Kidney (tissue), 14 donors: ENCODE results near the gene RPS6KA2. TPM values are rescaled to one million over a fixed set of nuclear protein-coding genes. Genes with fewer than 3 reads are reported as not detected.
"Not testable (repeated sequence)": the region's sequence is repeated elsewhere in the genome, so short reads cannot be mapped to it uniquely, and the experiment has no call there.

Experiments
- DNase-seq, 5 donors: peaks; one replicate each; pipeline ENCODE4 v3.0.0-alpha.2; 2013 to 2020
- FAIRE-seq: peaks from 2 replicates; lab custom pipeline; 2012; peaks lifted over from hg19 to GRCh38; lab: Jason Lieb, UNC
- H3K27ac ChIP-seq, 2 donors: one replicate each; pipeline ENCODE4 v1.7.0; 2013; ENCODE audit warnings: low read depth in 2 of 2, low read length in 2 of 2, inconsistent platforms in 1 of 2
- H3K27me3 ChIP-seq: one replicate; pipeline ENCODE4 v1.7.1; 2013; ENCODE audit warnings: low read length, inconsistent platforms; ENCODE audit not compliant: control insufficient read depth, insufficient read depth
- H3K36me3 ChIP-seq, 3 donors: one replicate each; pipeline versions ENCODE4 v1.7.0 to v1.7.1; 2013; ENCODE audit warnings: low read length in 3 of 3, control low read depth in 1 of 3, inconsistent platforms in 1 of 3; ENCODE audit not compliant: insufficient read depth in 3 of 3, control insufficient read depth in 2 of 3
- H3K4me1 ChIP-seq, 3 donors: one replicate each; pipeline versions ENCODE4 v1.7.0 to v1.7.1; 2013; ENCODE audit warnings: low read length in 3 of 3, inconsistent platforms in 1 of 3, low read depth in 1 of 3; ENCODE audit not compliant: control insufficient read depth in 2 of 3, insufficient read depth in 2 of 3
- H3K4me3 ChIP-seq, 3 donors: one replicate each; pipeline versions ENCODE4 v1.7.0 to v1.8.1; 2013; ENCODE audit warnings: low read length in 3 of 3, control low read depth in 1 of 3, inconsistent platforms in 1 of 3
- H3K9ac ChIP-seq, 3 donors: one replicate each; pipeline versions ENCODE4 v1.7.0 to v1.7.1; 2013; ENCODE audit warnings: low read length in 3 of 3, control low read depth in 1 of 3, inconsistent platforms in 1 of 3
- H3K9me3 ChIP-seq, 3 donors: one replicate each; pipeline versions ENCODE4 v1.7.0 to v1.7.1; 2013; ENCODE audit warnings: low read length in 3 of 3, control low read depth in 1 of 3, inconsistent platforms in 1 of 3; ENCODE audit not compliant: control insufficient read depth in 2 of 3, insufficient read depth in 1 of 3
- intact Hi-C: fragments of 100-400 bp; cut with DNase I; formaldehyde crosslinking; loops from one replicate; pipeline ENCODE4 v1.11.1; 2022
- polyA plus RNA-seq: library from polyadenylated mRNA; stranded (reverse); fragments of 350-450 nt; fragmentation: Illumina TruSeq; extraction: RNeasy Lipid Tissue Mini Kit (QIAGEN cat#74804); gene quantifications from one replicate; pipeline ENCODE4 v1.2.3, GENCODE V29; 2014; ENCODE audit warnings: low read depth, low replicate concordance; ENCODE audit not compliant: insufficient read depth
- total RNA-seq: library from RNA; stranded (reverse); fragmentation: NEBNext Ultra II Directional; extraction: Animal tissue kit (Norgen Biotek cat#: 25700); gene quantifications from one replicate; pipeline ENCODE4 v1.2.1, GENCODE V29; 2021
- TF ChIP-seq, protein P1 (sequence below): IDR thresholded peaks from 3 replicates; pipeline ENCODE4 v1.5.1; 2012; ENCODE audit warnings: mild to moderate bottlenecking, moderate library complexity, borderline replicate concordance; ENCODE audit not compliant: insufficient read depth; ENCODE audit errors: extremely low read depth
- donor health status: control.
- donor health status: control.
- donor health status: control.
- donor health status: control.
- donor health status: control.
- donor health status: DM: yes; HTN: yes; CAD: no.
- donor health status: Normal renal cell carcinoma (clear cell type).

Gene RPS6KA2
- total and polyA plus RNA-seq, 2 donors from 2014 or later: 12.3 to 61.2 TPM

DNA sequence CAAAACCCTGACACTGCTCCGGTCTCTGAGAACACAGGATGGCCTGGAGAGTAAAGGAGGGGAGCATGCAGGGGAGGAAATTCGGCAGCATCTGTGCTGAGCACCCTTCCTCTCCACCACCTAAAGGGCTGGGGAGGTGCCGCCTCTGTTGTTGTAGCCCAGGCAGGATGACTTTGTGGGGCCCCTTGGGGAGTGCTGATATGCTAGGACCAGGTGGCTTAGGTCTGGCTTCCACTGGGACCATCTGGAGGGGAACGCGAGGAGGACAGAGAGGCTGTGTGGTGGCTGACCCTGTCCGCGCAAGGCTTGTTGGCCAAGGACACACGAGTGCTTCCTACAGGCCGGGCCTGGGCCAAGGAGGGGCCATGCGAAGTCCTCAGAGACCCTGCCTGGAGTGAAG lies 9.9 kb upstream of the RPS6KA2 start:
- H3K4me1 ChIP-seq: no peaks in the 10 kb centered on the region
- no peak overlapping the region for H3K27ac ChIP-seq
- no peak overlapping the region for H3K4me3 ChIP-seq
- H3K9ac ChIP-seq: no peak overlapping the region
- TF ChIP-seq, protein P1, sequence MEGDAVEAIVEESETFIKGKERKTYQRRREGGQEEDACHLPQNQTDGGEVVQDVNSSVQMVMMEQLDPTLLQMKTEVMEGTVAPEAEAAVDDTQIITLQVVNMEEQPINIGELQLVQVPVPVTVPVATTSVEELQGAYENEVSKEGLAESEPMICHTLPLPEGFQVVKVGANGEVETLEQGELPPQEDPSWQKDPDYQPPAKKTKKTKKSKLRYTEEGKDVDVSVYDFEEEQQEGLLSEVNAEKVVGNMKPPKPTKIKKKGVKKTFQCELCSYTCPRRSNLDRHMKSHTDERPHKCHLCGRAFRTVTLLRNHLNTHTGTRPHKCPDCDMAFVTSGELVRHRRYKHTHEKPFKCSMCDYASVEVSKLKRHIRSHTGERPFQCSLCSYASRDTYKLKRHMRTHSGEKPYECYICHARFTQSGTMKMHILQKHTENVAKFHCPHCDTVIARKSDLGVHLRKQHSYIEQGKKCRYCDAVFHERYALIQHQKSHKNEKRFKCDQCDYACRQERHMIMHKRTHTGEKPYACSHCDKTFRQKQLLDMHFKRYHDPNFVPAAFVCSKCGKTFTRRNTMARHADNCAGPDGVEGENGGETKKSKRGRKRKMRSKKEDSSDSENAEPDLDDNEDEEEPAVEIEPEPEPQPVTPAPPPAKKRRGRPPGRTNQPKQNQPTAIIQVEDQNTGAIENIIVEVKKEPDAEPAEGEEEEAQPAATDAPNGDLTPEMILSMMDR: no peak
- FAIRE-seq: no peak
- peak in 2 of 5 donors; percentile 44 to 69 for DNase-seq
- no peaks in the 10 kb centered on the region for H3K36me3 ChIP-seq
- no peaks in the 10 kb centered on the region for H3K9me3 ChIP-seq
- H3K27me3 ChIP-seq: no peaks in the 10 kb centered on the region
- intact Hi-C loops: no loop called here

GRCh38 chr6:166636191-166636933 lies 9.3 kb upstream of the RPS6KA2 start:
- Histone ChIP-seq H3K9me3 (no peaks in the 10 kb centered on the region), H3K27ac (no peak overlapping the region), H3K36me3 (no peaks in the 10 kb centered on the region), H3K9ac (no peak overlapping the region), H3K4me3 (no peak overlapping the region), H3K4me1 (no peaks in the 10 kb centered on the region), H3K27me3 (no peaks in the 10 kb centered on the region)
- FAIRE-seq (no peak), DNase-seq (no peak)
- TF ChIP-seq, protein P1: no peak
- intact Hi-C loops: no loop called here

GRCh38 chr6:166635013-166635970 lies 8.2 kb upstream of the RPS6KA2 start:
- Histone ChIP-seq H3K9me3 (no peaks in the 10 kb centered on the region), H3K4me3 (no peak overlapping the region), H3K27ac (no peak overlapping the region), H3K9ac (no peak overlapping the region), H3K36me3 (no peaks in the 10 kb centered on the region), H3K27me3 (no peaks in the 10 kb centered on the region), H3K4me1 (no peaks in the 10 kb centered on the region)
- TF ChIP-seq, protein P1: no peak
- DNase-seq (no peak), FAIRE-seq (no peak)
- intact Hi-C loops: no loop called here

- intact Hi-C loops, H3K9me3 ChIP-seq, H3K4me3 ChIP-seq, DNase-seq, FAIRE-seq, H3K36me3 ChIP-seq, H3K9ac ChIP-seq, H3K27ac ChIP-seq, H3K4me1 ChIP-seq, H3K27me3 ChIP-seq: not testable (repeated sequence)
These were observed 7.5 kb upstream of the RPS6KA2 start for GRCh38 chr6:166634581-166634980.
